Nephron (organoid): ENCODE data around the gene SMIM21.

Experiments
- H3K27ac Mint-ChIP-seq, 3 experiments: 2 replicates each; pipeline ENCODE4 v1.8.0; 2020; ENCODE audit warnings: mixed read lengths in 3 of 3, mild to moderate bottlenecking in 2 of 3, moderate library complexity in 1 of 3
- H3K27me3 Mint-ChIP-seq: 2 replicates; pipeline ENCODE4 v1.8.0; 2021; ENCODE audit warnings: low read depth, mild to moderate bottlenecking, moderate library complexity, mixed read lengths
- H3K36me3 Mint-ChIP-seq: 2 replicates; pipeline ENCODE4 v1.8.0; 2020; ENCODE audit warnings: low read depth, mixed read lengths
- H3K4me1 Mint-ChIP-seq: 2 replicates; pipeline ENCODE4 v1.8.0; 2020; ENCODE audit warnings: mixed read lengths
- H3K4me3 Mint-ChIP-seq, 3 experiments: 2 replicates each; pipeline ENCODE4 v1.8.0; 2020; ENCODE audit warnings: mild to moderate bottlenecking in 3 of 3, mixed read lengths in 3 of 3, moderate library complexity in 2 of 3
- H3K9me3 Mint-ChIP-seq: 2 replicates; pipeline ENCODE4 v1.8.0; 2020; ENCODE audit warnings: mixed read lengths
- CTCF ChIP-seq, 3 experiments: fragments of 200-600 bp; sonication (generic); IDR thresholded peaks; one replicate each; pipeline ENCODE4 v1.5.0; 2021; ENCODE audit warnings: antibody characterized with exemption in 3 of 3; ENCODE audit not compliant: unreplicated experiment in 3 of 3

The SMIM21 gene

GRCh38 chr18:75438891-75439290, 11.4 kb upstream of the SMIM21 start:
- TF ChIP-seq CTCF (IDR thresholded peaks at IDR 0.05; ENCODE audit: unreplicated experiment in 3 of 3) = no peak
- H3K9me3 Mint-ChIP-seq = no peaks in the 10 kb centered on the region
- no peak overlapping the region for H3K27ac Mint-ChIP-seq
- no peaks in the 10 kb centered on the region for H3K36me3 Mint-ChIP-seq
- H3K4me3 Mint-ChIP-seq = no peak overlapping the region
- peaks cover 13% of the 10 kb centered on the region for H3K27me3 Mint-ChIP-seq
- H3K4me1 Mint-ChIP-seq = peaks cover 14% of the 10 kb centered on the region

- TF ChIP-seq CTCF (IDR thresholded peaks at IDR 0.05; ENCODE audit: unreplicated experiment in 3 of 3) = no peak
- Mint-ChIP-seq H3K9me3 (no peaks in the 10 kb centered on the region), H3K27me3 (peaks cover 13% of the 10 kb centered on the region), H3K36me3 (no peaks in the 10 kb centered on the region), H3K27ac (no peak overlapping the region), H3K4me1 (peaks cover 14% of the 10 kb centered on the region), H3K4me3 (no peak overlapping the region)
These were observed 10.5 kb upstream of the SMIM21 start for GRCh38 chr18:75437979-75438378.

GRCh38 chr18:75433098-75433497, 5.6 kb upstream of the SMIM21 start:
- H3K4me1 Mint-ChIP-seq = no peaks in the 10 kb centered on the region

GRCh38 chr18:75429975-75430374, 2.5 kb upstream of the SMIM21 start:
- Mint-ChIP-seq H3K9me3 (no peaks in the 10 kb centered on the region), H3K4me3 (no peak overlapping the region), H3K36me3 (no peaks in the 10 kb centered on the region), H3K27me3 (no peaks in the 10 kb centered on the region), H3K4me1 (no peaks in the 10 kb centered on the region), H3K27ac (no peak overlapping the region)
- no peak for TF ChIP-seq CTCF (IDR thresholded peaks at IDR 0.05; ENCODE audit: unreplicated experiment in 3 of 3)

More at GRCh38 chr18:75433098-75433497, 5.6 kb upstream of the SMIM21 start:
- Mint-ChIP-seq H3K9me3 (no peaks in the 10 kb centered on the region), H3K27ac (no peak overlapping the region), H3K36me3 (no peaks in the 10 kb centered on the region), H3K27me3 (no peaks in the 10 kb centered on the region), H3K4me3 (no peak overlapping the region)
- no peak for TF ChIP-seq CTCF (IDR thresholded peaks at IDR 0.05; ENCODE audit: unreplicated experiment in 3 of 3)

GRCh38 chr18:75428490-75428889, 987 bp upstream of the SMIM21 start:
- no peaks in the 10 kb centered on the region for H3K36me3 Mint-ChIP-seq
- no peaks in the 10 kb centered on the region for H3K27me3 Mint-ChIP-seq
- H3K4me3 Mint-ChIP-seq = no peak overlapping the region
- H3K9me3 Mint-ChIP-seq = no peaks in the 10 kb centered on the region
- TF ChIP-seq CTCF (IDR thresholded peaks at IDR 0.05; ENCODE audit: unreplicated experiment in 3 of 3) = no peak
- H3K27ac Mint-ChIP-seq = no peak overlapping the region
- H3K4me1 Mint-ChIP-seq = no peaks in the 10 kb centered on the region

- H3K9me3 Mint-ChIP-seq = peaks cover 7% of the 10 kb centered on the region
- H3K27me3 Mint-ChIP-seq = no peaks in the 10 kb centered on the region
- H3K36me3 Mint-ChIP-seq = peaks cover 4% of the 10 kb centered on the region
- TF ChIP-seq CTCF (IDR thresholded peaks at IDR 0.05; ENCODE audit: unreplicated experiment in 3 of 3) = no peak
- H3K27ac Mint-ChIP-seq = no peak overlapping the region
- H3K4me3 Mint-ChIP-seq = no peak overlapping the region
- H3K4me1 Mint-ChIP-seq = peaks cover 4% of the 10 kb centered on the region
These were observed 5.1 kb downstream of the SMIM21 start for GRCh38 chr18:75422341-75422910.
